ENCODE data around the gene USE1. TPM values are rescaled to one million over a fixed set of nuclear protein-coding genes. Genes with fewer than 3 reads are reported as not detected.

USE1 gene
- total and polyA plus RNA-seq, 9 donors, result 15.8 to 50.3 (median 30.9) TPM

DNA sequence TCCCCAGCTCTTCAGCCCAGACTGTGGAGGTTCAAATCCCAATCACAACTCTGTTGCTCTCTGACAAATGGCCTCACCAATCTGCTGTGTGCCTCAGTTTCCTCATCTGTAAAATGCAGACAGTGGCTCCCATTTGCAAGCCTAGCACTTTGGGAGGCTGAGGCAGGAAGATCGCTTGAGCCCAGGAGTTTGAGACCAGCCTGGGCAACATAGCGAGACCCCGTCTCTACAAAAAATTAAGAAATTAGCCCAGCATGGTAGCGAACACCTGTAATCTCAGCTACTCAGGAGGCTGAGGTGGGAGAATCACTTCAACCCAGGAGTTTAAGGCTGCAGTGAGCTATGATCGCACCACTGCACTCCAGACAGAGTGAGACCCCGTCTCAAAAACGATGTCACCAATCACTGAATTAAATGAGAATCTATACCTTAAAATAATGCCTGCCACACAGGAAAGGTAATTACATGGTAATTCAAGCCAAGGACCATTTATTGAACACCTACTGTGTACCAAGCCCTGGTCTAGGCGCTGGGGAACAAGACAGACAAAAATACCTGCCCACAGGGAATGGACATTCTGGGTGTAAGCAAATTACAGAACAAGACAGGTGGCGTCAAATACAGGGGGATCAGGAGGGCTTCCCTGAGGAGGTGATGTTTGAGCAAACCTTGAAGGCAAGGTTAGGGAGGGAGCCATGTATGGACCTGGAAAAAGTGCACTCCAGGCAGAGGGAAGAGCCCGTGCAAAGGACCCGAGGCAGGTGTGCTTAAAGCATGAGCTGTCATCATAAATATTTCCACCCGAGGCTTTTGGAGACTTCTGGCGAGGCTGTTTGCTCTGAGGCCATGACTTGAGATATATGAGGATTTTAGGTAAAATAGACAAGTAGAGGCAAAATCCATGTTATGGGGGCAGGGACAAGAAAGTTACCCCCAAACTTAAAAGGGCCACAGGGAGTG, 22.9 kb downstream of the USE1 start:
- 88 to 92% (median 91%) methylated on average over 13 of the region's 13 CpGs for WGBS, 3 donors
- no peak overlapping the region for H3K4me3 ChIP-seq
- DNase-seq, result no peak
- no peaks in the 10 kb centered on the region for H3K36me3 ChIP-seq
- H3K27ac ChIP-seq, result no peak overlapping the region
- no peaks in the 10 kb centered on the region for H3K27me3 ChIP-seq
- intact Hi-C loops (cut with DNase I), result no loop called here
- peaks cover 4% of the 10 kb centered on the region for H3K4me1 ChIP-seq (ENCODE audit: insufficient read depth)
- H3K9me3 ChIP-seq, result no peaks in the 10 kb centered on the region
- TF ChIP-seq POLR2A (IDR thresholded peaks at IDR 0.05), result no peak
- TF ChIP-seq, protein P1, sequence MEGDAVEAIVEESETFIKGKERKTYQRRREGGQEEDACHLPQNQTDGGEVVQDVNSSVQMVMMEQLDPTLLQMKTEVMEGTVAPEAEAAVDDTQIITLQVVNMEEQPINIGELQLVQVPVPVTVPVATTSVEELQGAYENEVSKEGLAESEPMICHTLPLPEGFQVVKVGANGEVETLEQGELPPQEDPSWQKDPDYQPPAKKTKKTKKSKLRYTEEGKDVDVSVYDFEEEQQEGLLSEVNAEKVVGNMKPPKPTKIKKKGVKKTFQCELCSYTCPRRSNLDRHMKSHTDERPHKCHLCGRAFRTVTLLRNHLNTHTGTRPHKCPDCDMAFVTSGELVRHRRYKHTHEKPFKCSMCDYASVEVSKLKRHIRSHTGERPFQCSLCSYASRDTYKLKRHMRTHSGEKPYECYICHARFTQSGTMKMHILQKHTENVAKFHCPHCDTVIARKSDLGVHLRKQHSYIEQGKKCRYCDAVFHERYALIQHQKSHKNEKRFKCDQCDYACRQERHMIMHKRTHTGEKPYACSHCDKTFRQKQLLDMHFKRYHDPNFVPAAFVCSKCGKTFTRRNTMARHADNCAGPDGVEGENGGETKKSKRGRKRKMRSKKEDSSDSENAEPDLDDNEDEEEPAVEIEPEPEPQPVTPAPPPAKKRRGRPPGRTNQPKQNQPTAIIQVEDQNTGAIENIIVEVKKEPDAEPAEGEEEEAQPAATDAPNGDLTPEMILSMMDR (IDR thresholded peaks at IDR 0.05), result no peak
- TF ChIP-seq EP300 (IDR thresholded peaks at IDR 0.05), result no peak

DNA sequence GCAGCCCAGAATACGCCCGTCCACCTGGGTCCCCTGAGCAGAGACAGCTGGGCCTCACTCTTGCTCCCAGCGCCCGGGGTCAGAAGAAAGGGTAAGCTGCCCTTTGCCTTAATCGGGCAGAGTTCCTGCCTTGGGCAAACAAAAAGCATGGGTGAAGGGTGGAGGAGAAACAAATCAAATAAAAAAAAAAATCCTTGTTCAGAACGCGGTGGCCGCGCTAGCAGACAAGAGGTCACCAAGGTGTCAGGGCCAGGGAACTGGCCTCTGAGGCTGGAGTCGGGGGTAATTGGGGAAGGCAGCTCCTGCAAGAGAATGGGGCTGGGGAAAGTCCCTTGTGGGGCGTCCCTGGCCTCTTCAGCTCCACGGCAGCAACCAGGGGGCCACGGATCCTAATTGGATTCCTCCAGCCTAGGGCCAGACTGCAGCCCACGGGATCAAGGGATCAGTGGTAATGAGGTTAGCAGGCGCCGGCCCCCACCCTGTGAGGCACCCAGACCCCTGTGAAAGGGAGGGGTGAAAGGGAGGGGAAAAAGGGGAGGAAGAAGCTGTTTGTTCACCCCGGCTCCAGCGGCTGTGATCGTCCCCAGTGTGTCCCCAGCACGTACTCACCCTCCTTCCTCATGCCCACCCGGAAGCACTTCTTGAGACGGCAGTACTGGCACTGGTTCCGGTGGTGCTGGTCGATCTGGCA, 25.1 kb downstream of the USE1 start:
- Histone ChIP-seq H3K9me3 (no peaks in the 10 kb centered on the region), H3K4me1 (ENCODE audit: insufficient read depth) (no peaks in the 10 kb centered on the region), H3K27ac (no peak overlapping the region), H3K36me3 (no peaks in the 10 kb centered on the region), H3K27me3 (no peaks in the 10 kb centered on the region), H3K4me3 (no peak overlapping the region)
- WGBS, 3 donors, result 65 to 68% (median 66%) methylated on average over 24 of the region's 24 CpGs
- DNase-seq, result no peak
- intact Hi-C loops (cut with DNase I), result no loop called here
- TF ChIP-seq EP300 (IDR thresholded peaks at IDR 0.05) (no peak), POLR2A (IDR thresholded peaks at IDR 0.05) (no peak)
- TF ChIP-seq, protein P1 (IDR thresholded peaks at IDR 0.05), result no peak

DNA sequence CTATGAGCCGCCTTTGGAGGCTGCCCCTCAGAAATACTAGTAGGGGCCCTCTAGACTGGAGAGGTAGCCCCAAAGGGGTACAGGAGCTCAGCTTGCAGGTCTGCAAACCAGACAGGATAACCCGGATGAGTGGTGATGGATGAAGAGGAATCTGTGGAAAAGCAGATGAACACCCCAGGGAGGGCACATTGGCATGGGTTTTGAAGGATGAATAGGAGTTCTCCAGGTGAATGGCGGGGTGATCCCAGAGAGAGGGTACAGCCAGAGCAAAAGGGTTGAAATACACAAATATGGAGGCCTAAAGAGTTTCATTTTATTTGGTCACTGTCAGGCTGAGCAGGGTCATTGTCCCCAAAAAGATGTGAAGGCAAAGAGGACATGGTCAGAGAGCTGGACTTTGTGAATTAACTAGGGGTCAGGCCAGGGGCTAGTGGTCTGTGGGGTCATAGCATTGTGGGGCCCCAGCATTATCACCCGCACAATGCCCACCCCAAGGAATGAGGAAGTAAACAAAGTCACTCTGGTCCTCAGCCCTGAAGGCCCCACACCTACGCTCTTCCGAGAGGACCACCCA, 25.8 kb downstream of the USE1 start:
- no peak for TF ChIP-seq EP300 (IDR thresholded peaks at IDR 0.05)
- no peak for TF ChIP-seq POLR2A (IDR thresholded peaks at IDR 0.05)
- TF ChIP-seq, protein P1 (IDR thresholded peaks at IDR 0.05), result no peak
- no peaks in the 10 kb centered on the region for H3K9me3 ChIP-seq
- intact Hi-C loops (cut with DNase I), result no loop called here
- no peak overlapping the region for H3K27ac ChIP-seq
- no peak for DNase-seq
- H3K4me1 ChIP-seq (ENCODE audit: insufficient read depth), result no peaks in the 10 kb centered on the region
- WGBS, 3 donors, result 92 to 96% (median 96%) methylated on average over 6 of the region's 6 CpGs
- H3K4me3 ChIP-seq, result no peak overlapping the region
- H3K27me3 ChIP-seq, result no peaks in the 10 kb centered on the region
- H3K36me3 ChIP-seq, result no peaks in the 10 kb centered on the region

DNA sequence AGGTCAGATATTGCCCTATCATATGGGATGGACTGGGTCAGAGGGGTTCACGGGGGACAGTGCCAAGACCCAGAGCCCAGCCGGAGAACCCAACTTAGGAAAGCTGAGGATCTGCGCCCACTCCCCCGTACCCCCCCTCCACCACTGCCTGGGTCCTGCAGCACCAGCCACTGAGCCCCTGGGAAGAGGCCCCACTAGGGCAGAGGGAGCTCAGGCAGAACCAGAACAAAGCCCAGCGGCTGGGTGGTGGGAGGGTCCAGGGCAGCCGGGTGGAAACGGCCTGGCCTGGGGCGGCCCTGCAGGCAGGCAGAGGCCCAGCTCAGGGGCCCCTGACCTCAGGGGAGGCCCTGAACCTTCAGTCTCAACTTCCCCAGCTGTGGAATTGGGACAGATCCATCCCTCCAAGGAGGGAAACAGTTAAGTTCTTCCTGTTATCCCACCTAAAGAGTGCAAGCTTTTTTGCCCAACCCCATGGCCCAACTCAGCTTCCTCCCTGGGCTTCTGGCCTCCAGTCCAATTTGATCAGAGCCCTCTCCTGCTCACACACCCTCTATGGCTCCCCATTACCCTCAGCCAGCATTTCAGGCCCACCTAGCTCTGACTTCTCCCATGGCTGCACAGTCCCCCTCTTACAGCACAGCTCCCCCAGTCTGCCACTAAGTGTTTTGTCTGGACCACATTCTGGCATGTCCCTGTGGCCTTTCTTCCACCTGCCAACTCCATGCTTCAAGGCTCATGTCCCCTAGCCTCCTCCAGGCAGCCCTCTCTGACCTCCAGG, 27.5 kb downstream of the USE1 start:
- Histone ChIP-seq H3K4me1 (ENCODE audit: insufficient read depth) (peaks cover 4% of the 10 kb centered on the region), H3K27ac (peak overlapping the region in 1 of 2 donors; percentile 15), H3K36me3 (no peaks in the 10 kb centered on the region), H3K27me3 (no peaks in the 10 kb centered on the region), H3K9me3 (no peaks in the 10 kb centered on the region), H3K4me3 (no peak overlapping the region)
- no peak for DNase-seq
- 44 to 68% (median 58%) methylated on average over 5 to 8 of the region's 8 CpGs for WGBS, 3 donors
- intact Hi-C loops (cut with DNase I), result no loop called here
- TF ChIP-seq POLR2A (IDR thresholded peaks at IDR 0.05), result no peak
- TF ChIP-seq EP300 (IDR thresholded peaks at IDR 0.05), result no peak
- TF ChIP-seq, protein P1 (IDR thresholded peaks at IDR 0.05), result no peak
